K562 (cell line): ENCODE data around the gene MED15. TPM values are rescaled to one million over a fixed set of nuclear protein-coding genes. Genes with fewer than 3 reads are reported as not detected.
A peak's percentile ranks its signal among the peaks of the same experiment; 100 is the strongest.

ENCODE experiments used
- ARID1B ChIP-seq: fragments of 450-650 bp; IDR thresholded peaks from 2 replicates; pipeline ENCODE4 v1.6.1; 2016; ENCODE audit warnings: antibody characterized with exemption, mild to moderate bottlenecking, inconsistent platforms
- BCOR ChIP-seq: fragments of 450-650 bp; IDR thresholded peaks from 2 replicates; pipeline ENCODE4 v1.6.1; 2016
- BHLHE40 ChIP-seq: IDR thresholded peaks from 2 replicates; pipeline ENCODE4 v1.6.1; 2011; ENCODE audit warnings: low read length, improper control_type of control experiment
- CHD4 ChIP-seq: fragments of 200-600 bp; sonication (generic); IDR thresholded peaks from 3 replicates; pipeline ENCODE4 v1.6.1; 2012; ENCODE audit warnings: low read depth, mild to moderate bottlenecking, mixed read lengths, low read length, inconsistent platforms; ENCODE audit not compliant: insufficient read depth, insufficient replicate concordance, poor library complexity, severe bottlenecking
- CXXC5 ChIP-seq: fragments of 250-450 bp; sonication (Bioruptor Pico); IDR thresholded peaks from 2 replicates; pipeline ENCODE4 v1.8.0; 2022; ENCODE audit warnings: inconsistent platforms, mild to moderate bottlenecking, moderate library complexity
- FOXK1 ChIP-seq: sonication (generic); formaldehyde crosslinking; IDR thresholded peaks from 2 replicates; pipeline ENCODE4 v1.8.0; 2022; ENCODE audit warnings: missing genetic modification reagents, mild to moderate bottlenecking, borderline replicate concordance
- GABPB2 ChIP-seq: fragments of 250-450 bp; sonication (Bioruptor Pico); conservative IDR thresholded peaks from 2 replicates; pipeline ENCODE4 v1.5.1; 2021; ENCODE audit warnings: mild to moderate bottlenecking
- HNRNPH1 ChIP-seq: fragments of 200-400 bp; formaldehyde crosslinking; optimal IDR thresholded peaks from 2 replicates; pipeline ENCODE3; 2017; ENCODE audit warnings: low read depth, mild to moderate bottlenecking, low read length, moderate library complexity
- KLF10 ChIP-seq: fragments of 250-450 bp; sonication (Bioruptor Pico); IDR thresholded peaks from 2 replicates; pipeline ENCODE4 v1.6.1; 2021; ENCODE audit warnings: matching md5 sums
- MCM2 ChIP-seq: fragments of 450-650 bp; IDR thresholded peaks from 2 replicates; pipeline ENCODE4 v1.6.1; 2017; ENCODE audit warnings: low read depth, mild to moderate bottlenecking
- NFE2 ChIP-seq: IDR thresholded peaks from 2 replicates; pipeline ENCODE4 v1.6.1; 2014; ENCODE audit warnings: antibody characterized with exemption, low read depth
- NR2F6 ChIP-seq: fragments of 450-650 bp; formaldehyde crosslinking; IDR thresholded peaks from 2 replicates; pipeline ENCODE4 v1.4.0; 2020; ENCODE audit warnings: mild to moderate bottlenecking
- PRMT5 ChIP-seq: sonication (generic); formaldehyde crosslinking; IDR thresholded peaks from 2 replicates; pipeline ENCODE4 v1.5.0; 2020; ENCODE audit warnings: missing genetic modification reagents
- RAD21 ChIP-seq, 2 experiments: fragments of 250-450 bp in 1 of 2; fragments of 450-650 bp in 1 of 2; sonication (Bioruptor Pico) in 1 of 2; formaldehyde crosslinking in 1 of 2; IDR thresholded peaks in 1 of 2; conservative IDR thresholded peaks in 1 of 2; 2 replicates each; pipeline versions ENCODE4 v1.4.0 to v1.8.0; 2020 to 2022; ENCODE audit warnings: mild to moderate bottlenecking in 2 of 2, moderate library complexity in 1 of 2
- RHOXF2B ChIP-seq: fragments of 250-450 bp; sonication (Bioruptor Pico); conservative IDR thresholded peaks from 2 replicates; pipeline ENCODE4 v1.5.1; 2021
- SP2 ChIP-seq: IDR thresholded peaks from 2 replicates; pipeline ENCODE4 v1.6.1; 2011; ENCODE audit warnings: mild to moderate bottlenecking, low read depth, low read length, moderate library complexity; ENCODE audit not compliant: poor library complexity, severe bottlenecking; ENCODE audit errors: extremely low read depth
- TCF7L2 ChIP-seq: fragments of 150-350 bp; IDR thresholded peaks from 2 replicates; pipeline ENCODE4 v1.6.1; 2016; ENCODE audit warnings: low read depth, mild to moderate bottlenecking, low read length, moderate library complexity
- TEAD1 ChIP-seq, 2 experiments: fragments of 450-650 bp in 1 of 2; sonication (generic) in 1 of 2; formaldehyde crosslinking; IDR thresholded peaks; 2 replicates each; pipeline versions ENCODE4 v1.4.0 to v1.8.0; 2020 to 2022; ENCODE audit warnings: mild to moderate bottlenecking in 2 of 2, missing genetic modification reagents in 1 of 2
- TSC22D4 ChIP-seq: fragments of 450-650 bp; IDR thresholded peaks from 2 replicates; pipeline ENCODE4 v1.6.1; 2016; ENCODE audit warnings: missing genetic modification characterization, missing biosample characterization, control low read depth
- ZNF121 ChIP-seq: sonication (generic); formaldehyde crosslinking; conservative IDR thresholded peaks from 2 replicates; pipeline ENCODE4 v1.8.0; 2022; ENCODE audit warnings: missing genetic modification reagents
- ZNF311 ChIP-seq: fragments of 250-450 bp; sonication (Bioruptor Pico); IDR thresholded peaks from 2 replicates; pipeline ENCODE4 v1.4.0; 2020; ENCODE audit warnings: mild to moderate bottlenecking, moderate library complexity
- ZNF384 ChIP-seq: IDR thresholded peaks from 2 replicates; pipeline ENCODE4 v1.6.1; 2012; ENCODE audit warnings: low read depth, low read length, improper control_type of control experiment
- ZNF584 ChIP-seq: fragments of 200-800 bp; sonication (Bioruptor generic); IDR thresholded peaks from 2 replicates; pipeline ENCODE4 v1.6.1; 2016; ENCODE audit warnings: low read depth, mild to moderate bottlenecking, missing genetic modification characterization, missing compliant biosample characterization
- ZNF717 ChIP-seq: fragments of 250-450 bp; sonication (Bioruptor Pico); IDR thresholded peaks from 2 replicates; pipeline ENCODE4 v1.5.0; 2021
- ZNF830 ChIP-seq: fragments of 250-450 bp; sonication (Bioruptor Pico); IDR thresholded peaks from 2 replicates; pipeline ENCODE4 v1.5.0; 2021; ENCODE audit warnings: mild to moderate bottlenecking
- polyA plus RNA-seq, 8 experiments: library from polyadenylated mRNA; depleted of rRNA in 4 of 8; stranded (reverse) in 5 of 8; unstranded in 3 of 8; fragments of >200 nt; fragmentation: Nextera tagmentation in 2 of 8; fragmentation: Illumina TruSeq in 1 of 8; extraction: Ambion mirVana in 2 of 8; extraction: Trizol in 1 of 8; gene quantifications; 2 replicates each; pipeline versions ENCODE4 v1.2.1 to v1.2.3, GENCODE V29; 2011 to 2014; ENCODE audit warnings: inconsistent platforms in 1 of 8, missing spikeins in 1 of 8
- total RNA-seq, 7 experiments: library from RNA; depleted of rRNA in 6 of 7; stranded (reverse); fragments of >200 nt in 6 of 7; fragmentation: Illumina TruSeq in 2 of 7; extraction: Trizol in 2 of 7; gene quantifications; 2 replicates each; pipeline versions ENCODE4 v1.2.1 to v1.2.3, GENCODE V29; 2011 to 2021; ENCODE audit warnings: low replicate concordance in 1 of 7
- TF ChIP-seq, protein P1 (sequence below): fragments of 250-450 bp; sonication (Bioruptor Pico); IDR thresholded peaks from 2 replicates; pipeline ENCODE4 v1.4.0; 2020; ENCODE audit warnings: mild to moderate bottlenecking, moderate library complexity
- TF ChIP-seq, protein P2 (sequence below): fragments of 250-450 bp; sonication (Bioruptor Pico); IDR thresholded peaks from 2 replicates; pipeline ENCODE4 v1.8.0; 2022; ENCODE audit warnings: moderate library complexity, mild to moderate bottlenecking, inconsistent platforms

The MED15 gene
- total and polyA plus RNA-seq, 9 of the 15 experiments (the other 6 are each of a cell fraction or from before 2014, with no cell fraction given) = 4.0 to 271 (median 60.1) TPM

DNA sequence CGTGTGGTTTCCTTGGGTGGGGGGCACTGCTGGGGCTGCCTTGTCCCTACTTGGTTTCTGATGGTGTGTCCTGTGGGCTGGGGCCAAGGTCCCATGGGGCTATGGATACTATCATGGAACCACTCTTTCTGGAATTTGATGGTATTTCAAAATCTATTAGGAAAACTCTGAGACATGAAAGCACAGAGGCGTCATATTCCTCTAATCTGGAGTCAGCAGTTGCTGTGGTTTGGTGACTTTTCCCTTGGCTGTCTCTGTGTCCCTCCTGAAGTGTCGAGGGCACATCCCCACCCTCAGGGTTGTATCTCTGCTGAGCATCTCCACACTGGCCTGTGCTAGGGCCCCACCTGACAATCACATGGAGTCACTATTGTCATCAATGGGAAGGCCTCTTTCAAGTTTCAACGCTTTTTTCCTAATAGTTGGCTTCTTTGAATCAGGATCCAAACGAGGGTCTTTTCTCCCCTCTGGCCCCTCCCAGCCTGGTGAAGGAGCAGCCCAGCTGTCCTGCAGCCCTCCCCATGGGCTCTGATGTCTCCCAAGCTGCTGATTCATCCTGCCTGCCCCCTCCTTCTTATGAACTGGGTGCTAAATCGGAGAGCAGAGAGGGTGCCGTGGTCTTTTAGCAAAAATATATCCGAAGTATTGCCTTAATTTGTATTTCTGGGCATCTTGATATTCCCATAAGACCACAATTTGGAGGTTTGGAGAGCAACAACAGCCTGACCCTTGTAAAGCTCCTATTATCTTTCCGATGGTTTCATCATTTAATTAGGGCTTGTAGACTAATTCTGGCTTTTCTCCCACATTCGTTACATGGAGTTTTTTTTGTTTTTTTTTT is 38.5 kb downstream of the MED15 start (continued):
- TF ChIP-seq, protein P1, sequence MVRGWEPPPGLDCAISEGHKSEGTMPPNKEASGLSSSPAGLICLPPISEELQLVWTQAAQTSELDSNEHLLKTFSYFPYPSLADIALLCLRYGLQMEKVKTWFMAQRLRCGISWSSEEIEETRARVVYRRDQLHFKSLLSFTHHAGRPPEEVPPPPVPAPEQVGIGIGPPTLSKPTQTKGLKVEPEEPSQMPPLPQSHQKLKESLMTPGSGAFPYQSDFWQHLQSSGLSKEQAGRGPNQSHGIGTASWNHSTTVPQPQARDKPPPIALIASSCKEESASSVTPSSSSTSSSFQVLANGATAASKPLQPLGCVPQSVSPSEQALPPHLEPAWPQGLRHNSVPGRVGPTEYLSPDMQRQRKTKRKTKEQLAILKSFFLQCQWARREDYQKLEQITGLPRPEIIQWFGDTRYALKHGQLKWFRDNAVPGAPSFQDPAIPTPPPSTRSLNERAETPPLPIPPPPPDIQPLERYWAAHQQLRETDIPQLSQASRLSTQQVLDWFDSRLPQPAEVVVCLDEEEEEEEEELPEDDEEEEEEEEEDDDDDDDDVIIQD (CRISPR knock-in tag) = peak; percentile 99
- TF ChIP-seq NFE2 (no peak), SP2 (no peak), ZNF584 (CRISPR knock-in tag) (peak; percentile 100), NR2F6 (CRISPR knock-in tag) (peak; percentile 91), RHOXF2B (peak; percentile 98), RAD21 (CRISPR knock-in tag; conservative IDR thresholded peaks at IDR 0.05 in 1 of 2, IDR thresholded peaks at IDR 0.05 in 1 of 2) (peak in 1 of 2 experiments; percentile 40; a peak in 2 of 4 replicates), GABPB2 (CRISPR knock-in tag) (peak; percentile 92), ZNF121 (0 out of 2 replicates have a peak, but pooled peaks have one; percentile 28), MCM2 (no peak), BHLHE40 (peak; percentile 68), TSC22D4 (no peak), BCOR (no peak), ZNF717 (peak; percentile 89), ARID1B (no peak), ZNF830 (CRISPR knock-in tag) (peak; percentile 99), ZNF311 (peak; percentile 97), ZNF384 (peak; percentile 93), KLF10 (peak; percentile 91), CXXC5 (CRISPR knock-in tag) (peak; percentile 99), TEAD1 (CRISPR knock-in tag; IDR thresholded peaks at IDR 0.05) (peak in 1 of 2 experiments; percentile 99; a peak in 2 of 4 replicates), PRMT5 (no peak), HNRNPH1 (no peak), TCF7L2 (no peak), FOXK1 (CRISPR knock-in tag) (peak; percentile 96), CHD4 (no peak)
- TF ChIP-seq, protein P2, sequence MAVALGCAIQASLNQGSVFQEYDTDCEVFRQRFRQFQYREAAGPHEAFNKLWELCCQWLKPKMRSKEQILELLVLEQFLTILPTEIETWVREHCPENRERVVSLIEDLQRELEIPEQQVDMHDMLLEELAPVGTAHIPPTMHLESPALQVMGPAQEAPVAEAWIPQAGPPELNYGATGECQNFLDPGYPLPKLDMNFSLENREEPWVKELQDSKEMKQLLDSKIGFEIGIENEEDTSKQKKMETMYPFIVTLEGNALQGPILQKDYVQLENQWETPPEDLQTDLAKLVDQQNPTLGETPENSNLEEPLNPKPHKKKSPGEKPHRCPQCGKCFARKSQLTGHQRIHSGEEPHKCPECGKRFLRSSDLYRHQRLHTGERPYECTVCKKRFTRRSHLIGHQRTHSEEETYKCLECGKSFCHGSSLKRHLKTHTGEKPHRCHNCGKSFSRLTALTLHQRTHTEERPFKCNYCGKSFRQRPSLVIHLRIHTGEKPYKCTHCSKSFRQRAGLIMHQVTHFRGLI (CRISPR knock-in tag) = peak; percentile 98
